Central memory CD8-positive, alpha-beta T cell (primary cell): ENCODE data around the gene FHIT.
A peak's percentile ranks its signal among the peaks of the same experiment; 100 is the strongest.

Experiments used
- ATAC-seq: fragments of 150-1000 bp; cut with Tn5 transposase; replicated peaks from 2 replicates; pipeline ENCODE4 v1.10.0; 2022; ENCODE audit warnings: mild to moderate bottlenecking, moderate FRiP score, moderate number of reproducible peaks; ENCODE audit not compliant: poor library complexity, severe bottlenecking; ENCODE audit errors: extremely low read depth
- DNase-seq, 2 donors: peaks; one replicate each; pipeline ENCODE4 v3.0.0; 2021; ENCODE audit warnings: low spot score in 2 of 2
- H3K27ac Mint-ChIP-seq: one replicate; pipeline ENCODE4 v1.8.0; 2022; ENCODE audit warnings: low read depth, mild to moderate bottlenecking, moderate library complexity, mixed read lengths
- H3K27me3 Mint-ChIP-seq: one replicate; pipeline ENCODE4 v1.8.0; 2022; ENCODE audit warnings: mixed read lengths
- H3K36me3 Mint-ChIP-seq: one replicate; pipeline ENCODE4 v1.8.0; 2022; ENCODE audit warnings: mild to moderate bottlenecking, moderate library complexity, mixed read lengths; ENCODE audit not compliant: insufficient read depth
- H3K4me1 Mint-ChIP-seq: one replicate; pipeline ENCODE4 v1.8.0; 2022; ENCODE audit warnings: mixed read lengths
- H3K4me3 Mint-ChIP-seq: one replicate; pipeline ENCODE4 v1.8.0; 2022; ENCODE audit warnings: mild to moderate bottlenecking, moderate library complexity, mixed read lengths
- H3K9me3 Mint-ChIP-seq: one replicate; pipeline ENCODE4 v1.8.0; 2022; ENCODE audit warnings: mixed read lengths

FHIT gene

GRCh38 chr3:59777066-59777465, 1474.2 kb downstream of the FHIT start:
- H3K27me3 Mint-ChIP-seq = no peaks in the 10 kb centered on the region
- ATAC-seq (no peak), DNase-seq (no peak)
- no peak overlapping the region for H3K4me3 Mint-ChIP-seq
- peaks cover 29% of the 10 kb centered on the region for H3K4me1 Mint-ChIP-seq
- H3K9me3 Mint-ChIP-seq = no peaks in the 10 kb centered on the region
- H3K27ac Mint-ChIP-seq = no peak overlapping the region
- H3K36me3 Mint-ChIP-seq = peaks cover 2% of the 10 kb centered on the region

GRCh38 chr3:59775761-59776325, 1475.4 kb downstream of the FHIT start:
- ATAC-seq (no peak), DNase-seq (no peak)
- Mint-ChIP-seq H3K36me3 (peaks cover 2% of the 10 kb centered on the region), H3K4me1 (peaks cover 38% of the 10 kb centered on the region), H3K9me3 (no peaks in the 10 kb centered on the region), H3K27me3 (peaks cover 7% of the 10 kb centered on the region), H3K4me3 (no peak overlapping the region), H3K27ac (no peak overlapping the region)

GRCh38 chr3:59775106-59775505, 1476.1 kb downstream of the FHIT start:
- H3K4me3 Mint-ChIP-seq = no peak overlapping the region

GRCh38 chr3:59774634-59775033, 1476.6 kb downstream of the FHIT start:
- Mint-ChIP-seq H3K4me3 (no peak overlapping the region), H3K27me3 (peaks cover 10% of the 10 kb centered on the region), H3K27ac (no peak overlapping the region), H3K9me3 (no peaks in the 10 kb centered on the region), H3K4me1 (peaks cover 41% of the 10 kb centered on the region), H3K36me3 (peaks cover 2% of the 10 kb centered on the region)
- ATAC-seq = no peak
- DNase-seq = no peak

More at GRCh38 chr3:59775106-59775505, 1476.1 kb downstream of the FHIT start:
- ATAC-seq = no peak
- H3K27me3 Mint-ChIP-seq = peaks cover 10% of the 10 kb centered on the region
- peaks cover 2% of the 10 kb centered on the region for H3K36me3 Mint-ChIP-seq
- H3K9me3 Mint-ChIP-seq = no peaks in the 10 kb centered on the region
- peaks cover 41% of the 10 kb centered on the region for H3K4me1 Mint-ChIP-seq
- DNase-seq = no peak
- no peak overlapping the region for H3K27ac Mint-ChIP-seq

GRCh38 chr3:59774000-59774399, 1477.3 kb downstream of the FHIT start:
- Mint-ChIP-seq H3K27ac (no peak overlapping the region), H3K4me3 (no peak overlapping the region), H3K9me3 (no peaks in the 10 kb centered on the region), H3K4me1 (peaks cover 41% of the 10 kb centered on the region), H3K27me3 (peaks cover 10% of the 10 kb centered on the region), H3K36me3 (peaks cover 2% of the 10 kb centered on the region)
- ATAC-seq (no peak), DNase-seq (no peak)

DNA sequence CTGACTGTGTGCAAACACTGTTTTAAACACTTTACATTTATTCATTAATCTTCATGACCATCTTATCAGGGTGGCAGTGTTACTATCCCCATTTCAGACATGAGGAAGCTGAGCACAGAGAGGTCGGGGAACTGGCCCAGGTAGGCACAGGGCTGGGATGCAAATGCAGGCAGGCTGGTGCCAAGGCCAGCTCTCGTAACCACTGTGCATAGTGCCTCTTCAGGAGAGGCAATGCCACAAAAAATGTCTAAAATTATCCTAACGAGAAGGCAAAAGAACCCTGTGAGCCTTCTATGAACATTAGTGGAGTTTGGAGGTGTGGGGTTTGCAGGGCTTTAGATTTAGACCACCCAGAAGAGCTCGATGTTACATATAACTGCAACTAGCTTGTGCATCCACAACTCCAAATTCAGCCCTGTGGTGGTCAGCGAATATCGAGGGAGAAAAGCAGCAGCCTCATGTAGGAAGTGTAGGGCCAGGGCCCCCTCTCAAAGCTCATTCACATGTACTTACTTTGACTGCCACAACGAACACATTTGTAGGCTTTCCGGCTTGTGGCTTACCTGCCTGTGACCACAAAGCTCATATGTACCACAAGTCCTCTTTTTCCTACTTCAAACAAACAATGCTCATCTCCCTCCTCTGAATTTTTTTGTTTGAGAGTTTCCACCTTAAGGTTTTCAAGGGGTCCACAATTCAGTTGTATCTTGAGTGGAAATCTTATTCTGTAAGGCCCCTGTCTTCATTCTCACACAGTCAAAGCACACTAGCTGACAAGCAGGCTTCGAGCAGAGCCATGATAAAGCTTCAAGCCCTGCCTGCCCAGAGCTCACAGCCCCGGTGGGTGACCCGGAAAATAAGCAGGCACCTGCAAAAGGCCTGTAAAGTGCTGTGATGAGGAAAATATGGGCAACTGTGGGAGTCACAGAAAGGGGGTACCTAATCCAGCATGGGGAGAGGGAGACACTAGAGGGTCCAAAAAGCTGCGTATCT, 1478.5 kb downstream of the FHIT start:
- ATAC-seq (peak; percentile 89), DNase-seq (peak; percentile 18 to 31)
- Mint-ChIP-seq H3K9me3 (no peaks in the 10 kb centered on the region), H3K4me3 (peak overlapping the region; percentile 59), H3K36me3 (peaks cover 2% of the 10 kb centered on the region), H3K27me3 (peaks cover 10% of the 10 kb centered on the region), H3K4me1 (peaks cover 35% of the 10 kb centered on the region), H3K27ac (peak overlapping the region; percentile 40)

DNA sequence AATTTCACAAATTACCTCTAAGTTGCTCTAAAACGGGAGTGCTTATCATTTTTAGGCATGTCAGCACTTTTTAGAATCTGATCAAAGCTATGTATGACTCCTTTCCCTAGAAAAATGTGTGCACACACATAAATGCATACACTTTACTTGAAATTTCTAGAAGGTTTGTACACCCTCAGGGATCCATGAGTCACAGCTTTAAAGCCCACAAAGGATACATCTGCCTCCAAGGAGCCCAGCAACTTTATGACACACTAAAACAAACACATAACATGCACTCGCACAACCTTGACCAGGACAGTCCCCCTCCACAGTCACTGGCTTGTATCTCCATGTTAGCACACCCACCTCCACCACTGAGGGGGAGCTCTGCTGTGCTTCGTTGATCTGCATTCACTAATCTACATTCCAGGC, 1479.5 kb downstream of the FHIT start:
- DNase-seq (no peak), ATAC-seq (no peak)
- Mint-ChIP-seq H3K4me3 (no peak overlapping the region), H3K9me3 (no peaks in the 10 kb centered on the region), H3K36me3 (peaks cover 2% of the 10 kb centered on the region), H3K4me1 (peaks cover 30% of the 10 kb centered on the region), H3K27me3 (peaks cover 10% of the 10 kb centered on the region), H3K27ac (peak overlapping the region; percentile 40)

DNA sequence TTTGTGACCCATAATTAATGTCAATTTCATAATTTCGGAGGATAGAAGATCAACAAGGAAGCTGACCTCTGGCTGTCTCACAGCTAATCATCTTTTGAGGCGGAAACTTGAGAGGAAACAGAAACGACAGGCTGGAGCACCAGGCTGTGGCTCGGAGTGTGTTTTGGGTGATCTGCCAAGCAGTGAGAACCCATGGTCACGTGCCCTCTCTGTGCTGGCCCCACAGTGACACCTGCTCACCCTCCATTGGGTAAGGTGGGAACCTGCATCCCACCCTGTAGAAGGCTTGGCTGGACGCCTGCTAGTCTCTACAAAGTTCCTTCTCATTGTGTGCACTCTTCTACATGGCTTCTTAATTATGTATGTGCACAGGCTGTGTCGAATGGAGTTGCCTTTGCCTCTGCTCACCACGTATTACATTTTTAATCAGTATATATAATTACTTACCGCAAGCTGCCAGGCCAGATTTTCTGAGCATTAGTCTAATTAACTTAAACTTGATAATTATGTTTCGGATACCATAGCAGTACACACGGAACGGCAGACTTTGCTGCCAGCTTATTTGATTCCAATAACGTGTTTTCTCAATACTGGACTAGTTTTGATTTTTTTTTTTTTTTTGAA, 1482.0 kb downstream of the FHIT start:
- peaks cover 10% of the 10 kb centered on the region for H3K27me3 Mint-ChIP-seq
- ATAC-seq (no peak), DNase-seq (no peak)
- H3K9me3 Mint-ChIP-seq = no peaks in the 10 kb centered on the region
- no peak overlapping the region for H3K4me3 Mint-ChIP-seq
- H3K27ac Mint-ChIP-seq = no peak overlapping the region
- H3K4me1 Mint-ChIP-seq = peaks cover 30% of the 10 kb centered on the region
- peaks cover 2% of the 10 kb centered on the region for H3K36me3 Mint-ChIP-seq

- H3K4me3 Mint-ChIP-seq = no peak overlapping the region
- DNase-seq = no peak
- peaks cover 9% of the 10 kb centered on the region for H3K27me3 Mint-ChIP-seq
- no peak overlapping the region for H3K27ac Mint-ChIP-seq
- ATAC-seq = no peak
- no peaks in the 10 kb centered on the region for H3K9me3 Mint-ChIP-seq
- peaks cover 8% of the 10 kb centered on the region for H3K4me1 Mint-ChIP-seq
- H3K36me3 Mint-ChIP-seq = no peaks in the 10 kb centered on the region
Measured at GRCh38 chr3:59766200-59766872, 1484.9 kb downstream of the FHIT start.

DNA sequence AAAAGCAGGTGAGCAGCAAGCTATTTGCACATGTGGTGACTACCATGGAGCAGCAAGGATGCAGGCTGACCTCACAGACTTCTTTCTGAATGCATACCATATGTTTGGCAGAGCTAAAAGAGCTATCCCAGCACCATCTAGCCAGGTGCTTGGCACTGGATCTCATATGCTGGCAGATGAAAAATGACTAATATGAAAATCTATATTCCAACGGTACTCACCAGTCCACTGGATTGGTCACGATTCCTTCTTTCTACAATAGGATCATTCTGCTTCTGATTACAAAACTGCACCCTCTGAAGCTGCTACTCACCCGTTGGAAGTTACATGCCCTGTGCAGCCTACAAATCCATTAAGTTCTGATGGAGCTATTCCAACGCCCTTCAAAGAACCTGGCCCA, 1487.1 kb downstream of the FHIT start:
- ATAC-seq (no peak), DNase-seq (no peak)
- Mint-ChIP-seq H3K9me3 (no peaks in the 10 kb centered on the region), H3K4me3 (no peak overlapping the region), H3K4me1 (peaks cover 1% of the 10 kb centered on the region), H3K27me3 (no peaks in the 10 kb centered on the region), H3K27ac (no peak overlapping the region), H3K36me3 (no peaks in the 10 kb centered on the region)

GRCh38 chr3:59762941-59763340, 1488.3 kb downstream of the FHIT start:
- no peaks in the 10 kb centered on the region for H3K36me3 Mint-ChIP-seq
- H3K27me3 Mint-ChIP-seq = no peaks in the 10 kb centered on the region
- no peak for ATAC-seq

DNA sequence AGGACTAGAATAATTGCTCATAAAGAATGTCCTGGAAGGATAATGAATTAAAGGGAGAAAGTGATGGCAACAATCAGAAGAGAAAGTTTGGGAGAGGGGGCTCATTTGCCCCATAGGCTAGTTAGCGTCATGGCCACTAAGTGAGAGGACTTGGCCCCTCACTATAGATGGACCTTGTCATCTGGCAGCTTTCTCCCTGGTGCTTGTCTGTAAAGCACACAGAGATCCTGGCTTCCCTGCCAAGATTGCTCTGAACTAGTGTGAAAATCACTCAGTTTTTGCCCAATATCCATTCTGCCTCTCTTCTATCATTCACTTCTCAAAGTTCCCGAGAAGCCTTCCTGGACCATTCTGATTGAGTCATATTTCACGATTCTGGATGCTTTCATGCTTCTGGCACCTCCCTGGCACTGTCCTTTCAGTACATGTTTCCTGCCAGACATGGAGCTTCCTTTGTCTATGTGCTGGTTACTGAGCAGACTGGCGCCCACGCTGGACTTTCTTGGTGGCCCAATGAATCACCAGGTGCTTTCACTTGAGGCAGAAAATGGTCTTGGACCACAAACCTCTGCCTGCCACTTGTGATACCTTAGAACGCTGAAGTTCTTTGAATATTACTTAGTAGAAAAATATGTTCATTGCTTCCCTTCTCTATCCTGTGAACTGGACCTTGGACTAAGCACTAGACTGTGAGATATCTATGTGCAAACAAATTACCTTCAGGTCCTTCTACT, 1491.8 kb downstream of the FHIT start:
- Mint-ChIP-seq H3K4me1 (peaks cover 7% of the 10 kb centered on the region), H3K27ac (peak overlapping the region; percentile 16)
- DNase-seq = no peak

More at GRCh38 chr3:59762941-59763340, 1488.3 kb downstream of the FHIT start:
- H3K4me1 Mint-ChIP-seq = peaks cover 7% of the 10 kb centered on the region
- no peak overlapping the region for H3K27ac Mint-ChIP-seq
- H3K4me3 Mint-ChIP-seq = no peak overlapping the region
- no peak for DNase-seq
- H3K9me3 Mint-ChIP-seq = no peaks in the 10 kb centered on the region

More for the DNA sequence above, 1491.8 kb downstream of the FHIT start:
- H3K4me3 Mint-ChIP-seq = no peak overlapping the region
- no peak for ATAC-seq
- no peaks in the 10 kb centered on the region for H3K9me3 Mint-ChIP-seq
- H3K36me3 Mint-ChIP-seq = no peaks in the 10 kb centered on the region
- no peaks in the 10 kb centered on the region for H3K27me3 Mint-ChIP-seq
